Activated B cell treated with CpG ODN at 0.5 μM for 24 hours (primary cell): Measurements from ENCODE around the gene LENG1. TPM values are rescaled to one million over a fixed set of nuclear protein-coding genes. Genes with fewer than 3 reads are reported as not detected.

Source experiments
- ATAC-seq: fragments of 200-7000 bp; cut with Tn5 transposase; one replicate; pipeline ENCODE4 v1.10.0; 2021; ENCODE audit warnings: low read depth, mild to moderate bottlenecking, moderate library complexity
- CTCF ChIA-PET: fragments of 350-600 bp; sonication (Branson Sonifier 250); formaldehyde crosslinking; loops from one replicate; lab custom pipeline; 2021; ENCODE audit warnings: antibody characterized with exemption; lab: Charles Lee
- POLR2A ChIA-PET: fragments of 350-600 bp; sonication (Branson Sonifier 250); formaldehyde crosslinking; loops from one replicate; lab custom pipeline; 2021; ENCODE audit warnings: antibody characterized with exemption; lab: Charles Lee
- DNase-seq: peaks from one replicate; pipeline ENCODE4 v3.0.0; 2022
- H3K27ac Mint-ChIP-seq: one replicate; pipeline ENCODE4 v1.8.0; 2020; ENCODE audit warnings: mixed read lengths
- H3K27me3 Mint-ChIP-seq: one replicate; pipeline ENCODE4 v1.8.0; 2021; ENCODE audit warnings: mixed read lengths
- H3K36me3 Mint-ChIP-seq: one replicate; pipeline ENCODE4 v1.8.0; 2021; ENCODE audit warnings: low read depth, mixed read lengths
- H3K4me1 Mint-ChIP-seq: one replicate; pipeline ENCODE4 v1.8.0; 2021; ENCODE audit warnings: mixed read lengths
- H3K4me3 Mint-ChIP-seq: one replicate; pipeline ENCODE4 v1.8.0; 2020; ENCODE audit warnings: mild to moderate bottlenecking, mixed read lengths
- H3K9me3 Mint-ChIP-seq: one replicate; pipeline ENCODE4 v1.8.0; 2020; ENCODE audit warnings: mixed read lengths
- intact Hi-C: fragments of 100-400 bp; cut with micrococcal nuclease; formaldehyde crosslinking; loops from one replicate; pipeline ENCODE4 v1.15.1; 2024
- total RNA-seq: library from RNA; stranded (reverse); gene quantifications from 2 replicates; pipeline ENCODE4 v1.2.3, GENCODE V29; 2022
- TF ChIP-seq, protein P1 (sequence below): fragments of 200-600 bp; IDR thresholded peaks from one replicate; pipeline ENCODE4 v1.8.0; 2022; ENCODE audit warnings: antibody characterized with exemption, mild to moderate bottlenecking

The LENG1 gene
- total RNA-seq, 1 donor from 2014 or later: 8.3 TPM

DNA sequence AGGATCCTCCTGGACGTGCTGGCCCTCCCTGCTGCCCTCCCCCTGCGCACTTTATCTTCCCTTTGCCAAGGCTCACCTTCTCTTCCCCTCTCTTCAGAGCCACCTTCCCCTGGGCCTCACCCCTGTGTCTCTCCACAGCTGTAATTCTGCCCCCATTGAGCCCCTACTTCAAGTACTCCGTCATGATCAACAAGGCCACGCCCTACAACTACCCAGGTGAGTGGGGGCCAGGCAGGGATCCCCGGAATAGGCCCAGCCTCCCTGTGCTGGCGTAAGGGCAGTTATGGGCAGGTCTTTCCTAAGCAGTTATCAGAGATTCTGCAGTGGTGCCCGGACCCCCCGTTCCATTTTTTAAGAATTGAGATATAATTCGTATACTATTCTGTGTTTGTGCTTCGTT, 53.7 kb downstream of the LENG1 start:
- intact Hi-C loops: no loop called here
- no peak for ATAC-seq
- H3K27ac Mint-ChIP-seq: no peak overlapping the region
- peaks cover 15% of the 10 kb centered on the region for H3K4me1 Mint-ChIP-seq
- TF ChIP-seq, protein P1, sequence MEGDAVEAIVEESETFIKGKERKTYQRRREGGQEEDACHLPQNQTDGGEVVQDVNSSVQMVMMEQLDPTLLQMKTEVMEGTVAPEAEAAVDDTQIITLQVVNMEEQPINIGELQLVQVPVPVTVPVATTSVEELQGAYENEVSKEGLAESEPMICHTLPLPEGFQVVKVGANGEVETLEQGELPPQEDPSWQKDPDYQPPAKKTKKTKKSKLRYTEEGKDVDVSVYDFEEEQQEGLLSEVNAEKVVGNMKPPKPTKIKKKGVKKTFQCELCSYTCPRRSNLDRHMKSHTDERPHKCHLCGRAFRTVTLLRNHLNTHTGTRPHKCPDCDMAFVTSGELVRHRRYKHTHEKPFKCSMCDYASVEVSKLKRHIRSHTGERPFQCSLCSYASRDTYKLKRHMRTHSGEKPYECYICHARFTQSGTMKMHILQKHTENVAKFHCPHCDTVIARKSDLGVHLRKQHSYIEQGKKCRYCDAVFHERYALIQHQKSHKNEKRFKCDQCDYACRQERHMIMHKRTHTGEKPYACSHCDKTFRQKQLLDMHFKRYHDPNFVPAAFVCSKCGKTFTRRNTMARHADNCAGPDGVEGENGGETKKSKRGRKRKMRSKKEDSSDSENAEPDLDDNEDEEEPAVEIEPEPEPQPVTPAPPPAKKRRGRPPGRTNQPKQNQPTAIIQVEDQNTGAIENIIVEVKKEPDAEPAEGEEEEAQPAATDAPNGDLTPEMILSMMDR: no peak
- H3K36me3 Mint-ChIP-seq: peaks cover 56% of the 10 kb centered on the region
- H3K4me3 Mint-ChIP-seq: no peak overlapping the region
- no peak for DNase-seq
- no peaks in the 10 kb centered on the region for H3K27me3 Mint-ChIP-seq
- H3K9me3 Mint-ChIP-seq: no peaks in the 10 kb centered on the region
- POLR2A ChIA-PET: interaction anchor here (0.7 to 0.8 kb wide), 2 partner anchors 8 to 10 kb away, joined by 3 to 4 read pairs; partner anchors contain the start of genes PRPF31 and TFPT
- CTCF ChIA-PET: no interaction called here

Other genes with a start within 250 kb of the LENG1 start
- not detected in 2 replicates for gene CACNG8, start 196.8 kb downstream of the LENG1 start, total RNA-seq
- gene CACNG6, start 168.1 kb downstream of the LENG1 start, total RNA-seq: not detected in 2 replicates
- gene VSTM1, start 95.8 kb downstream of the LENG1 start, total RNA-seq: not detected in 2 replicates
- gene TARM1, start 78.4 kb downstream of the LENG1 start, total RNA-seq: not detected in 2 replicates
- gene OSCAR, start 58.9 kb downstream of the LENG1 start, total RNA-seq: 0.16 TPM in 1 of 2 replicates, not detected in the other
- 94.7 and 96.1 TPM in 2 replicates for gene NDUFA3, start 56.9 kb downstream of the LENG1 start, total RNA-seq
- 16.6 and 17.9 TPM in 2 replicates for gene TFPT, start 44.1 kb downstream of the LENG1 start, total RNA-seq
- gene PRPF31, start 44.0 kb downstream of the LENG1 start, total RNA-seq: 78.9 and 79.3 TPM in 2 replicates
- 53.2 and 64.6 TPM in 2 replicates for gene CNOT3, start 22.0 kb downstream of the LENG1 start, total RNA-seq
- gene TMC4, start 13.4 kb upstream of the LENG1 start, total RNA-seq: not detected in 2 replicates
- 15.2 and 21.4 TPM in 2 replicates for gene MBOAT7, start 29.9 kb upstream of the LENG1 start, total RNA-seq
- 15.0 and 19.4 TPM in 2 replicates for gene TSEN34, start 31.6 kb upstream of the LENG1 start, total RNA-seq
- gene RPS9, start 41.1 kb upstream of the LENG1 start, total RNA-seq: 1,946 and 2,185 TPM in 2 replicates
- 0.37 and 1.1 TPM in 2 replicates for gene LILRB3, start 63.3 kb upstream of the LENG1 start, total RNA-seq
- not detected in 2 replicates for gene LILRA6, start 83.1 kb upstream of the LENG1 start, total RNA-seq
- 0.24 and 0.38 TPM in 2 replicates for gene LILRB5, start 97.6 kb upstream of the LENG1 start, total RNA-seq
- 7.6 and 7.9 TPM in 2 replicates for gene LILRB2, start 121.4 kb upstream of the LENG1 start, total RNA-seq
- 1.3 and 1.9 TPM in 2 replicates for gene LILRA5, start 153.4 kb upstream of the LENG1 start, total RNA-seq
- 26.3 and 26.6 TPM in 2 replicates for gene LILRA4, start 179.4 kb upstream of the LENG1 start, total RNA-seq
- gene LAIR1, start 205.2 kb upstream of the LENG1 start, total RNA-seq: 30.5 and 31.0 TPM in 2 replicates